Trophoblast cell (in vitro differentiated cells and primary cell): Measurements from ENCODE around the gene GPR152.

Experiments used
- DNase-seq, 2 donors: peaks; one replicate each; pipeline ENCODE4 v3.0.0-alpha.2; 2016
- H2AFZ ChIP-seq: 2 replicates; pipeline ENCODE4 v1.6.1; 2013; ENCODE audit warnings: low read length, moderate library complexity, mild to moderate bottlenecking; ENCODE audit not compliant: insufficient read depth, poor library complexity
- H2AK5ac ChIP-seq: 2 replicates; pipeline ENCODE4 v1.6.1; 2013; ENCODE audit warnings: mild to moderate bottlenecking, low read length
- H2BK120ac ChIP-seq: 2 replicates; pipeline ENCODE4 v1.6.1; 2013; ENCODE audit warnings: low read length, mild to moderate bottlenecking, moderate library complexity; ENCODE audit not compliant: insufficient read depth, poor library complexity
- H2BK12ac ChIP-seq: 2 replicates; pipeline ENCODE4 v1.6.1; 2013; ENCODE audit warnings: mild to moderate bottlenecking, low read length, moderate library complexity
- H2BK5ac ChIP-seq: 2 replicates; pipeline ENCODE4 v1.6.1; 2013; ENCODE audit warnings: low read length, low read depth, moderate library complexity, mild to moderate bottlenecking; ENCODE audit not compliant: poor library complexity
- H3K14ac ChIP-seq: 2 replicates; pipeline ENCODE4 v1.6.1; 2013; ENCODE audit warnings: mild to moderate bottlenecking, low read length
- H3K18ac ChIP-seq: 2 replicates; pipeline ENCODE4 v1.6.1; 2013; ENCODE audit warnings: mild to moderate bottlenecking, low read length
- H3K23ac ChIP-seq: 2 replicates; pipeline ENCODE4 v1.6.1; 2013; ENCODE audit warnings: low read length
- H3K27ac ChIP-seq: 2 replicates; pipeline ENCODE4 v1.5.1; 2013; ENCODE audit warnings: low read depth, mild to moderate bottlenecking, inconsistent platforms, low read length, moderate library complexity
- H3K27me3 ChIP-seq: 2 replicates; pipeline ENCODE4 v1.6.1; 2013; ENCODE audit warnings: inconsistent platforms, mild to moderate bottlenecking, low read length, moderate library complexity; ENCODE audit not compliant: insufficient read depth
- H3K36me3 ChIP-seq, 2 experiments: 1 replicate in 1 of 2; 2 replicates in 1 of 2; pipeline ENCODE4 v1.6.1; 2013; ENCODE audit warnings: low read length in 2 of 2, mild to moderate bottlenecking in 2 of 2, moderate library complexity in 1 of 2; ENCODE audit not compliant: insufficient read depth in 2 of 2, control insufficient read depth in 1 of 2
- H3K4ac ChIP-seq: 2 replicates; pipeline ENCODE4 v1.6.1; 2013; ENCODE audit warnings: low read depth, mild to moderate bottlenecking, low read length, moderate library complexity
- H3K4me1 ChIP-seq, 2 experiments: 1 replicate in 1 of 2; 2 replicates in 1 of 2; pipeline ENCODE4 v1.6.1; 2013; ENCODE audit warnings: low read length in 2 of 2, mild to moderate bottlenecking in 2 of 2, moderate library complexity in 1 of 2; ENCODE audit not compliant: insufficient read depth in 2 of 2, control insufficient read depth in 1 of 2
- H3K4me2 ChIP-seq: 2 replicates; pipeline ENCODE4 v1.6.1; 2013; ENCODE audit warnings: inconsistent platforms, mild to moderate bottlenecking, low read length, moderate library complexity
- H3K4me3 ChIP-seq: 2 replicates; pipeline ENCODE4 v1.5.1; 2013; ENCODE audit warnings: mild to moderate bottlenecking, low read depth, low read length, inconsistent platforms
- H3K79me1 ChIP-seq: one replicate; pipeline ENCODE4 v1.6.1; 2013; ENCODE audit warnings: low read length
- H3K79me2 ChIP-seq: 2 replicates; pipeline ENCODE4 v1.6.1; 2013; ENCODE audit warnings: low read length, mild to moderate bottlenecking; ENCODE audit not compliant: control insufficient read depth, insufficient read depth, poor library complexity
- H3K9ac ChIP-seq: 2 replicates; pipeline ENCODE4 v1.6.1; 2013; ENCODE audit warnings: mild to moderate bottlenecking, low read length
- H3K9me3 ChIP-seq: 2 replicates; pipeline ENCODE4 v1.6.1; 2013; ENCODE audit warnings: low read depth, mild to moderate bottlenecking, control low read depth, inconsistent platforms, low read length; ENCODE audit not compliant: insufficient read depth
- H4K12ac ChIP-seq: 2 replicates; pipeline ENCODE4 v1.6.1; 2013; ENCODE audit warnings: low read depth, mild to moderate bottlenecking, low read length, moderate library complexity
- H4K8ac ChIP-seq: 2 replicates; pipeline ENCODE4 v1.6.1; 2013; ENCODE audit warnings: low read depth, mild to moderate bottlenecking, low read length, moderate library complexity
- H4K91ac ChIP-seq: one replicate; pipeline ENCODE4 v1.6.1; 2013; ENCODE audit warnings: low read depth, mild to moderate bottlenecking, low read length, moderate library complexity
- WGBS: extraction: QIAGEN DNeasy Blood & Tissue Kit; methylation state at CpG from one replicate; pipeline ENCODE4 v1.1.7; 2013; ENCODE audit warnings: missing lambda C conversion rate; ENCODE audit not compliant: insufficient read length, insufficient coverage; ENCODE audit errors: extremely low coverage; 5-methylcytosine and 5-hydroxymethylcytosine counted together

The GPR152 gene

GRCh38 chr11:67412495-67413179 is 39.9 kb downstream of the GPR152 start:
- no peak for DNase-seq
- H3K4me3 ChIP-seq: peak overlapping the region; percentile 1
- no peak overlapping the region for H3K23ac ChIP-seq
- H4K8ac ChIP-seq: no peak overlapping the region
- no peak overlapping the region for H2BK120ac ChIP-seq
- no peak overlapping the region for H2AK5ac ChIP-seq
- H2BK5ac ChIP-seq: no peak overlapping the region
- H2AFZ ChIP-seq: no peak overlapping the region
- H4K91ac ChIP-seq: no peak overlapping the region
- no peaks in the 10 kb centered on the region for H3K36me3 ChIP-seq
- H3K4me1 ChIP-seq: peaks cover 0 to 4% of the 10 kb centered on the region in 2 experiments
- no peak overlapping the region for H3K4me2 ChIP-seq
- H3K9me3 ChIP-seq: no peaks in the 10 kb centered on the region
- H3K79me2 ChIP-seq: no peaks in the 10 kb centered on the region
- H3K79me1 ChIP-seq: no peaks in the 10 kb centered on the region
- H3K18ac ChIP-seq: no peak overlapping the region
- no CpG with 5 or more reads among the region's 9 CpGs for WGBS
- no peak overlapping the region for H3K14ac ChIP-seq
- no peak overlapping the region for H2BK12ac ChIP-seq
- no peak overlapping the region for H3K9ac ChIP-seq
- no peak overlapping the region for H3K27ac ChIP-seq
- peaks cover 5% of the 10 kb centered on the region for H3K27me3 ChIP-seq
- H4K12ac ChIP-seq: no peak overlapping the region
- no peak overlapping the region for H3K4ac ChIP-seq

- no peak overlapping the region for H3K23ac ChIP-seq
- WGBS: no CpG with 5 or more reads among the region's 7 CpGs
- no peak overlapping the region for H2AK5ac ChIP-seq
- no peak overlapping the region for H3K4me2 ChIP-seq
- no peaks in the 10 kb centered on the region for H3K79me2 ChIP-seq
- no peak overlapping the region for H3K9ac ChIP-seq
- H3K36me3 ChIP-seq: no peaks in the 10 kb centered on the region
- H3K4me3 ChIP-seq: no peak overlapping the region
- no peak overlapping the region for H4K12ac ChIP-seq
- H2BK5ac ChIP-seq: no peak overlapping the region
- H3K9me3 ChIP-seq: no peaks in the 10 kb centered on the region
- no peak overlapping the region for H2BK120ac ChIP-seq
- no peak for DNase-seq
- peaks cover 5% of the 10 kb centered on the region for H3K27me3 ChIP-seq
- no peak overlapping the region for H2AFZ ChIP-seq
- H2BK12ac ChIP-seq: no peak overlapping the region
- no peak overlapping the region for H3K14ac ChIP-seq
- peaks cover 0 to 4% of the 10 kb centered on the region in 2 experiments for H3K4me1 ChIP-seq
- H4K91ac ChIP-seq: no peak overlapping the region
- no peak overlapping the region for H3K27ac ChIP-seq
- H3K4ac ChIP-seq: no peak overlapping the region
- no peak overlapping the region for H4K8ac ChIP-seq
- H3K18ac ChIP-seq: no peak overlapping the region
- H3K79me1 ChIP-seq: no peaks in the 10 kb centered on the region
These were observed 40.8 kb downstream of the GPR152 start for GRCh38 chr11:67411785-67412152.

DNA sequence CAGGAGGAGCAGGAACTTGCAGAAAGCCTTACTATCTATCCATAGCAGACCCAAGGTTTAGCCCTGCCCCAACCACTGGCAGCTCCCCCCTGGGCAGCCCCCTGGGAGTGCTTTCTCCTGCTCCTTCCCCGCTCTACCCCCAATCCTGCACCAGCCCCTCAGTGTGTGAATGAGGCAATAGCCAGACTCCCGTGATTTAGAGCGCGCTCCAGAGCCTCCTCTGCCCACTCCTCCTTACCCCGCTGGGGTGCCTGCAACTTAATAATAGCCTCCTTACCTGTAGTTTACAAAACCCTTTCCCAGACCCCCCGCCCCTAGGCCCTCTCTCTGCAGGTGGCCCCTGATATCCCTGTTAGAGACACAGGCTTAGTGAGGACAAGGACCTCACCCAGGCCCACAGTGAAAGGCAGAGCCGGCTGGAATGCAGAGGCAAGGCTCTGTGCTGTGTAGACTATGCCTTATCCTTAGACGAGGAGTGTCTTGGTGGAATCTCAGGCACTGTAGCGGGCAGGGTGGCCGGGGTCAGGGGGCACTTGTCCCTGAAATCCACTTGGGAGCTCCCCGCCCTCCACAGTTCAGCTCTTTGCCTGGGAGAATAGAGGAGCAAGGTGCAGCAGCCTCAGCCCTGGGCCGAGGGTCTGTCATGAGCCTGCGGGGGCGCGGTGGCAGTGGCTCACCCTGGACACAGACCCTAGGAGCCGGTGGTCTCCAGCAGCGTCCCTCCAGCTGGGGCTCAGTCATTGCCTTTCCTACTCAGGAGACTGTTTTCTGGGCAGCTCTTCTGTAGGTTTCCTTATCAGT is 41.3 kb downstream of the GPR152 start:
- H4K12ac ChIP-seq: no peak overlapping the region
- H3K23ac ChIP-seq: no peak overlapping the region

DNA sequence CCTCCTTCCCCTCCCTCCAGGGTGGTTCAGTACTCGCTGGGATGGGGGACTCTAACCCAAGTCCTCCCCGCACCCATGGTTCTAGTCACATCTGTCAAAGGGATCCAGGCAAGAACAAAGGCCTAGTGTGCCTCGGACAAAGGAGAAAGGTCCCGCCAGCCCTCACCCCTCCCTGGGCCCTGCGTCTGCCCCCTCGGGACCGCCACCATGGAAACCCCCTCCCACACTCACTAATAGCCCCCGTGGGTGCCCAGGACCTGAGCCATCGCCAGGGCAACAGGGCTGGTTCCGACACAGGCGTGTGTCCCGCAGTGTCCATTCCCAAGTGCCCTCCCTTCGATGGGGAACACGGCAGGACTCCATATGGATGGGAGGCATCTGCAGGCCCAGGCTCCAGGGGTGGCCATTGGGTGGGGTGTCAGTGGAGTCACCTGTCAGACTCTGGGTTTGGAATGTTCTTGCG is 42.1 kb downstream of the GPR152 start:
- H3K23ac ChIP-seq: no peak overlapping the region
- no peak overlapping the region for H3K4ac ChIP-seq
- no peak overlapping the region for H3K4me3 ChIP-seq
- H4K91ac ChIP-seq: no peak overlapping the region
- no peak overlapping the region for H4K12ac ChIP-seq
- no peaks in the 10 kb centered on the region for H3K4me1 ChIP-seq
- H3K27ac ChIP-seq: no peak overlapping the region
- no peak overlapping the region for H2AFZ ChIP-seq
- no CpG with 5 or more reads among the region's 15 CpGs for WGBS
- H2BK12ac ChIP-seq: no peak overlapping the region
- H2BK120ac ChIP-seq: no peak overlapping the region
- H3K9ac ChIP-seq: no peak overlapping the region
- no peak overlapping the region for H3K14ac ChIP-seq
- peaks cover 5% of the 10 kb centered on the region for H3K27me3 ChIP-seq
- H3K4me2 ChIP-seq: no peak overlapping the region
- no peak overlapping the region for H3K18ac ChIP-seq
- H3K79me2 ChIP-seq: no peaks in the 10 kb centered on the region
- H3K36me3 ChIP-seq: no peaks in the 10 kb centered on the region
- no peaks in the 10 kb centered on the region for H3K79me1 ChIP-seq
- H4K8ac ChIP-seq: no peak overlapping the region
- no peaks in the 10 kb centered on the region for H3K9me3 ChIP-seq
- H2BK5ac ChIP-seq: no peak overlapping the region
- no peak overlapping the region for H2AK5ac ChIP-seq
- DNase-seq: no peak

More for the DNA sequence above, 41.3 kb downstream of the GPR152 start:
- Histone ChIP-seq H2BK5ac (no peak overlapping the region), H3K36me3 (no peaks in the 10 kb centered on the region), H3K27ac (no peak overlapping the region), H3K79me2 (no peaks in the 10 kb centered on the region), H3K14ac (no peak overlapping the region), H3K27me3 (peaks cover 5% of the 10 kb centered on the region), H3K4me2 (no peak overlapping the region), H3K4ac (no peak overlapping the region), H3K4me1 (peaks cover 0 to 4% of the 10 kb centered on the region in 2 experiments), H3K9me3 (no peaks in the 10 kb centered on the region), H3K18ac (no peak overlapping the region), H2AFZ (no peak overlapping the region), H4K8ac (no peak overlapping the region), H3K4me3 (no peak overlapping the region), H2BK12ac (no peak overlapping the region), H2BK120ac (no peak overlapping the region), H3K79me1 (no peaks in the 10 kb centered on the region), H4K91ac (no peak overlapping the region), H3K9ac (no peak overlapping the region), H2AK5ac (no peak overlapping the region)
- WGBS: no CpG with 5 or more reads among the region's 17 CpGs
- DNase-seq: no peak
